Adrenal gland (tissue), 5 donors: Measurements from ENCODE around the gene CLSTN1.

Experiments used
- POLR2A ChIP-seq, 2 donors: fragments of 450-650 bp; IDR thresholded peaks; one replicate each; pipeline ENCODE4 v1.6.1; 2017; ENCODE audit warnings: antibody characterized with exemption in 2 of 2, mild to moderate bottlenecking in 2 of 2, moderate library complexity in 1 of 2
- TF ChIP-seq, protein P1 (sequence below), 6 experiments: fragments of 450-650 bp in 4 of 6; fragments of 200-600 bp in 2 of 6; sonication (generic) in 1 of 6; IDR thresholded peaks; 1 replicate in 5 of 6; 2 replicates in 1 of 6; pipeline versions ENCODE4 v1.5.1 to v1.8.0; 2016 to 2021; ENCODE audit warnings: antibody characterized with exemption in 6 of 6, mild to moderate bottlenecking in 2 of 6, moderate library complexity in 1 of 6
- donor health status: DM: no; HTN: no; CAD: no.

DNA sequence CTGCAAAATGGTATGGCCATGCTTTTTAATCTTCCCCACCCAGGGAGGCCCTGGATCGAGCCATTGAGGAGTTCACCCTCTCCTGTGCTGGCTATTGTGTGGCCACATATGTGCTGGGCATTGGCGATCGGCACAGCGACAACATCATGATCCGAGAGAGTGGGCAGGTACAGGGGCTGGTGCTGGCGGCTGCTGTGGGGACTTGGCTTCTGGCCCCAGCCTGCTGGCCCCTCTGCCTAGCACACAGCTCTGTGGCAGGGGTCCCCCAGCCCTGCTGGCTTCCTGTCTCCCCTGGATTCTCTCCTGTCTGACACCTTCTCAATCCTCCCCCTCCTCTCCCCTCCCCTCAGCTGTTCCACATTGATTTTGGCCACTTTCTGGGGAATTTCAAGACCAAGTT is 99.8 kb downstream of the CLSTN1 start:
- TF ChIP-seq, protein P1, sequence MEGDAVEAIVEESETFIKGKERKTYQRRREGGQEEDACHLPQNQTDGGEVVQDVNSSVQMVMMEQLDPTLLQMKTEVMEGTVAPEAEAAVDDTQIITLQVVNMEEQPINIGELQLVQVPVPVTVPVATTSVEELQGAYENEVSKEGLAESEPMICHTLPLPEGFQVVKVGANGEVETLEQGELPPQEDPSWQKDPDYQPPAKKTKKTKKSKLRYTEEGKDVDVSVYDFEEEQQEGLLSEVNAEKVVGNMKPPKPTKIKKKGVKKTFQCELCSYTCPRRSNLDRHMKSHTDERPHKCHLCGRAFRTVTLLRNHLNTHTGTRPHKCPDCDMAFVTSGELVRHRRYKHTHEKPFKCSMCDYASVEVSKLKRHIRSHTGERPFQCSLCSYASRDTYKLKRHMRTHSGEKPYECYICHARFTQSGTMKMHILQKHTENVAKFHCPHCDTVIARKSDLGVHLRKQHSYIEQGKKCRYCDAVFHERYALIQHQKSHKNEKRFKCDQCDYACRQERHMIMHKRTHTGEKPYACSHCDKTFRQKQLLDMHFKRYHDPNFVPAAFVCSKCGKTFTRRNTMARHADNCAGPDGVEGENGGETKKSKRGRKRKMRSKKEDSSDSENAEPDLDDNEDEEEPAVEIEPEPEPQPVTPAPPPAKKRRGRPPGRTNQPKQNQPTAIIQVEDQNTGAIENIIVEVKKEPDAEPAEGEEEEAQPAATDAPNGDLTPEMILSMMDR (IDR thresholded peaks at IDR 0.05) = no peak
- TF ChIP-seq POLR2A (IDR thresholded peaks at IDR 0.05) = no peak
